Memory B cell (primary cell): Measurements from ENCODE around the gene HPD.
A peak's percentile ranks its signal among the peaks of the same experiment; 100 is the strongest.
"Not testable (repeated sequence)": the region's sequence is repeated elsewhere in the genome, so short reads cannot be mapped to it uniquely, and the experiment has no call there.

Experiments
- ATAC-seq: fragments of 150-1000 bp; cut with Tn5 transposase; 2 replicates; pipeline ENCODE4 v1.10.0; 2021; ENCODE audit warnings: low read depth, mild to moderate bottlenecking, moderate library complexity
- DNase-seq, 2 donors: peaks; one replicate each; pipeline ENCODE4 v3.0.0; 2022; ENCODE audit warnings: low spot score in 2 of 2
- H3K27ac Mint-ChIP-seq: one replicate; pipeline ENCODE4 v1.8.0; 2022; ENCODE audit warnings: mild to moderate bottlenecking, moderate library complexity, mixed read lengths
- H3K27me3 Mint-ChIP-seq: one replicate; pipeline ENCODE4 v1.8.0; 2022; ENCODE audit warnings: mixed read lengths
- H3K36me3 Mint-ChIP-seq: one replicate; pipeline ENCODE4 v1.8.0; 2022; ENCODE audit warnings: mild to moderate bottlenecking, mixed read lengths
- H3K4me1 Mint-ChIP-seq: one replicate; pipeline ENCODE4 v1.8.0; 2022; ENCODE audit warnings: mixed read lengths
- H3K4me3 Mint-ChIP-seq: one replicate; pipeline ENCODE4 v1.8.0; 2022; ENCODE audit warnings: mild to moderate bottlenecking, moderate library complexity, mixed read lengths
- H3K9me3 Mint-ChIP-seq: one replicate; pipeline ENCODE4 v1.8.0; 2022; ENCODE audit warnings: mixed read lengths

HPD gene

GRCh38 chr12:121852392-121852791 lies 6.3 kb downstream of the HPD start:
- H3K27ac Mint-ChIP-seq = not testable (repeated sequence)

GRCh38 chr12:121849665-121850064 lies 9.0 kb downstream of the HPD start:
- peaks cover 5% of the 10 kb centered on the region for H3K4me1 Mint-ChIP-seq
- no peak for DNase-seq
- no peak overlapping the region for H3K27ac Mint-ChIP-seq
- no peaks in the 10 kb centered on the region for H3K36me3 Mint-ChIP-seq
- peaks cover 2% of the 10 kb centered on the region for H3K27me3 Mint-ChIP-seq
- peak; percentile 21 for ATAC-seq
- no peaks in the 10 kb centered on the region for H3K9me3 Mint-ChIP-seq
- no peak overlapping the region for H3K4me3 Mint-ChIP-seq

More at GRCh38 chr12:121852392-121852791, 6.3 kb downstream of the HPD start:
- not testable (repeated sequence) for ATAC-seq, H3K27me3 Mint-ChIP-seq, H3K4me3 Mint-ChIP-seq, H3K9me3 Mint-ChIP-seq, DNase-seq, H3K36me3 Mint-ChIP-seq
- H3K4me1 Mint-ChIP-seq = peaks cover 18% of the 10 kb centered on the region

GRCh38 chr12:121849211-121849610 lies 9.4 kb downstream of the HPD start:
- no peaks in the 10 kb centered on the region for H3K36me3 Mint-ChIP-seq
- no peak overlapping the region for H3K27ac Mint-ChIP-seq
- H3K4me1 Mint-ChIP-seq = peaks cover 5% of the 10 kb centered on the region
- no peaks in the 10 kb centered on the region for H3K9me3 Mint-ChIP-seq
- no peak for ATAC-seq
- no peak overlapping the region for H3K4me3 Mint-ChIP-seq
- peaks cover 2% of the 10 kb centered on the region for H3K27me3 Mint-ChIP-seq
- DNase-seq = no peak

- Mint-ChIP-seq H3K4me3 (no peak overlapping the region), H3K36me3 (no peaks in the 10 kb centered on the region), H3K4me1 (peaks cover 5% of the 10 kb centered on the region), H3K27me3 (no peaks in the 10 kb centered on the region), H3K9me3 (no peaks in the 10 kb centered on the region), H3K27ac (no peak overlapping the region)
- DNase-seq (no peak), ATAC-seq (peak; percentile 77)
These were observed 13.0 kb downstream of the HPD start for GRCh38 chr12:121845701-121846100.

- H3K9me3 Mint-ChIP-seq = no peaks in the 10 kb centered on the region
- DNase-seq (no peak), ATAC-seq (no peak)
- H3K4me3 Mint-ChIP-seq = no peak overlapping the region
- no peaks in the 10 kb centered on the region for H3K36me3 Mint-ChIP-seq
- H3K27me3 Mint-ChIP-seq = no peaks in the 10 kb centered on the region
- peaks cover 12% of the 10 kb centered on the region for H3K4me1 Mint-ChIP-seq
- H3K27ac Mint-ChIP-seq = no peak overlapping the region
These were observed 15.2 kb downstream of the HPD start for GRCh38 chr12:121843236-121843982.

- ATAC-seq (no peak), DNase-seq (no peak)
- Mint-ChIP-seq H3K4me3 (peak overlapping the region; percentile 95), H3K36me3 (no peaks in the 10 kb centered on the region), H3K9me3 (no peaks in the 10 kb centered on the region), H3K27ac (peak overlapping the region; percentile 77), H3K27me3 (no peaks in the 10 kb centered on the region), H3K4me1 (peaks cover 13% of the 10 kb centered on the region)
These were observed 18.5 kb downstream of the HPD start for GRCh38 chr12:121839993-121840761.

GRCh38 chr12:121839106-121839992 lies 19.3 kb downstream of the HPD start:
- no peaks in the 10 kb centered on the region for H3K27me3 Mint-ChIP-seq
- H3K4me1 Mint-ChIP-seq = peaks cover 13% of the 10 kb centered on the region
- no peaks in the 10 kb centered on the region for H3K36me3 Mint-ChIP-seq
- H3K9me3 Mint-ChIP-seq = no peaks in the 10 kb centered on the region
- peak overlapping the region; percentile 95 for H3K4me3 Mint-ChIP-seq
- peak overlapping the region; percentile 77 for H3K27ac Mint-ChIP-seq
- DNase-seq = peak; percentile 99
- peak; percentile 96 for ATAC-seq

- Mint-ChIP-seq H3K4me3 (no peak overlapping the region), H3K9me3 (no peaks in the 10 kb centered on the region), H3K4me1 (peaks cover 13% of the 10 kb centered on the region), H3K27ac (no peak overlapping the region), H3K27me3 (no peaks in the 10 kb centered on the region), H3K36me3 (no peaks in the 10 kb centered on the region)
- ATAC-seq (no peak), DNase-seq (no peak)
These were observed 20.5 kb downstream of the HPD start for GRCh38 chr12:121838126-121838525.

- no peak for ATAC-seq
- no peak overlapping the region for H3K4me3 Mint-ChIP-seq
- DNase-seq = no peak
- no peaks in the 10 kb centered on the region for H3K27me3 Mint-ChIP-seq
- H3K4me1 Mint-ChIP-seq = peaks cover 13% of the 10 kb centered on the region
- no peaks in the 10 kb centered on the region for H3K9me3 Mint-ChIP-seq
- no peaks in the 10 kb centered on the region for H3K36me3 Mint-ChIP-seq
- H3K27ac Mint-ChIP-seq = peak overlapping the region; percentile 35
These were observed 21.0 kb downstream of the HPD start for GRCh38 chr12:121837680-121838079.

- ATAC-seq (no peak), DNase-seq (no peak)
- Mint-ChIP-seq H3K9me3 (no peaks in the 10 kb centered on the region), H3K27me3 (no peaks in the 10 kb centered on the region), H3K4me1 (peaks cover 5% of the 10 kb centered on the region), H3K4me3 (no peak overlapping the region), H3K36me3 (peaks cover 30% of the 10 kb centered on the region), H3K27ac (no peak overlapping the region)
These were observed 27.0 kb downstream of the HPD start for GRCh38 chr12:121831571-121832245.

GRCh38 chr12:121830588-121831265 lies 27.9 kb downstream of the HPD start:
- H3K27ac Mint-ChIP-seq = no peak overlapping the region
- ATAC-seq (no peak), DNase-seq (no peak)
- H3K36me3 Mint-ChIP-seq = peaks cover 37% of the 10 kb centered on the region
- H3K4me3 Mint-ChIP-seq = no peak overlapping the region
- no peaks in the 10 kb centered on the region for H3K27me3 Mint-ChIP-seq
- no peaks in the 10 kb centered on the region for H3K9me3 Mint-ChIP-seq
- peaks cover 5% of the 10 kb centered on the region for H3K4me1 Mint-ChIP-seq

GRCh38 chr12:121830134-121830533 lies 28.5 kb downstream of the HPD start:
- H3K27ac Mint-ChIP-seq = no peak overlapping the region
- H3K27me3 Mint-ChIP-seq = no peaks in the 10 kb centered on the region
- no peak overlapping the region for H3K4me3 Mint-ChIP-seq
- ATAC-seq (no peak), DNase-seq (no peak)
- peaks cover 5% of the 10 kb centered on the region for H3K4me1 Mint-ChIP-seq
- H3K36me3 Mint-ChIP-seq = peaks cover 37% of the 10 kb centered on the region
- H3K9me3 Mint-ChIP-seq = no peaks in the 10 kb centered on the region

GRCh38 chr12:121829250-121829918 lies 29.3 kb downstream of the HPD start:
- no peak overlapping the region for H3K4me3 Mint-ChIP-seq
- DNase-seq = no peak
- H3K36me3 Mint-ChIP-seq = peaks cover 37% of the 10 kb centered on the region
- no peaks in the 10 kb centered on the region for H3K9me3 Mint-ChIP-seq
- H3K27ac Mint-ChIP-seq = no peak overlapping the region
- H3K27me3 Mint-ChIP-seq = no peaks in the 10 kb centered on the region
- ATAC-seq = no peak
- H3K4me1 Mint-ChIP-seq = peaks cover 5% of the 10 kb centered on the region
